ENCODE data around the gene ARNT2. TPM values are rescaled to one million over a fixed set of nuclear protein-coding genes. Genes with fewer than 3 reads are reported as not detected.

The ARNT2 gene
- total and polyA plus RNA-seq, 8 donors, result 0.58 to 27.4 (median 1.6) TPM

DNA sequence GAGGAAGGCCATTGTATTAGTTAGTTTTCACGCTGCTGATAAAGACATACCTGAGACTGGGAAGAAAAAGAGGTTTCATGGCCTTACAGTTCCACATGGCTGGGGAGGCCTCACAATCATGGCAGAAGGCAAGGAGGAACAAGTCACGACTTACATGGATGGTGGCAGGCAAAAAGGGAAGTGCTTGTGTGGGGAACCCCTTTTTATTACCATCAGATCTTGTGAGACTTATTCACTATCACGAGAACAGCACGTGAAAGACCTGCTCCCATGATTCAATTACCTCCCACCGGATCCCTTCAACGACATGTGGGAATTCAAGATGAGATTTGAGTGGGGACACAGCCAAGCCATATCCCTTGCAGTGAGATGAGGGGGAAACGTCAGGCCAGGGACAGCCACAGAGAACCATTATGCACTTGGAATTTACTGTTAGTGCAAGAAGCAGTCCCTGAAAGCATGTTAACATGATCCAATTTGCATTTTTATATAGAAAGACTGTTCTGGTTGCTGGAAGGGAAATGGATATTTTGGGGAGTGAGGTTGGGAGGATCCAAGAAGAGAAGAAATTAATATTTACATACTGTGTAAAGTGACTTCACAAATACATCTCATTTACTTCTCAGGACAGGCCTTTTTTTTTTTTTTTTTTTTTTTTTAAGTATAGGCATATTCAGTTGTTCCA, 87.1 kb downstream of the ARNT2 start:
- DNase-seq, result no peak
- Histone ChIP-seq H3K27ac (no peak overlapping the region), H3K27me3 (no peaks in the 10 kb centered on the region), H3K4me3 (no peak overlapping the region), H3K4me1 (peaks cover 0 to 24% (median 9%) of the 10 kb centered on the region in 4 donors), H3K36me3 (no peaks in the 10 kb centered on the region), H3K9me3 (no peaks in the 10 kb centered on the region)
- TF ChIP-seq, protein P1, sequence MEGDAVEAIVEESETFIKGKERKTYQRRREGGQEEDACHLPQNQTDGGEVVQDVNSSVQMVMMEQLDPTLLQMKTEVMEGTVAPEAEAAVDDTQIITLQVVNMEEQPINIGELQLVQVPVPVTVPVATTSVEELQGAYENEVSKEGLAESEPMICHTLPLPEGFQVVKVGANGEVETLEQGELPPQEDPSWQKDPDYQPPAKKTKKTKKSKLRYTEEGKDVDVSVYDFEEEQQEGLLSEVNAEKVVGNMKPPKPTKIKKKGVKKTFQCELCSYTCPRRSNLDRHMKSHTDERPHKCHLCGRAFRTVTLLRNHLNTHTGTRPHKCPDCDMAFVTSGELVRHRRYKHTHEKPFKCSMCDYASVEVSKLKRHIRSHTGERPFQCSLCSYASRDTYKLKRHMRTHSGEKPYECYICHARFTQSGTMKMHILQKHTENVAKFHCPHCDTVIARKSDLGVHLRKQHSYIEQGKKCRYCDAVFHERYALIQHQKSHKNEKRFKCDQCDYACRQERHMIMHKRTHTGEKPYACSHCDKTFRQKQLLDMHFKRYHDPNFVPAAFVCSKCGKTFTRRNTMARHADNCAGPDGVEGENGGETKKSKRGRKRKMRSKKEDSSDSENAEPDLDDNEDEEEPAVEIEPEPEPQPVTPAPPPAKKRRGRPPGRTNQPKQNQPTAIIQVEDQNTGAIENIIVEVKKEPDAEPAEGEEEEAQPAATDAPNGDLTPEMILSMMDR (IDR thresholded peaks at IDR 0.05), result no peak
- no peak for TF ChIP-seq EP300 (IDR thresholded peaks at IDR 0.05)
- TF ChIP-seq POLR2AphosphoS5 (IDR thresholded peaks at IDR 0.05), result no peak
- TF ChIP-seq POLR2A (IDR thresholded peaks at IDR 0.05), result no peak
- intact Hi-C loops (cut with DNase I; ENCODE audit: low total_unique reads), result no loop called here
- 85 to 93% (median 88%) methylated on average over 7 of the region's 7 CpGs for WGBS, 5 donors

DNA sequence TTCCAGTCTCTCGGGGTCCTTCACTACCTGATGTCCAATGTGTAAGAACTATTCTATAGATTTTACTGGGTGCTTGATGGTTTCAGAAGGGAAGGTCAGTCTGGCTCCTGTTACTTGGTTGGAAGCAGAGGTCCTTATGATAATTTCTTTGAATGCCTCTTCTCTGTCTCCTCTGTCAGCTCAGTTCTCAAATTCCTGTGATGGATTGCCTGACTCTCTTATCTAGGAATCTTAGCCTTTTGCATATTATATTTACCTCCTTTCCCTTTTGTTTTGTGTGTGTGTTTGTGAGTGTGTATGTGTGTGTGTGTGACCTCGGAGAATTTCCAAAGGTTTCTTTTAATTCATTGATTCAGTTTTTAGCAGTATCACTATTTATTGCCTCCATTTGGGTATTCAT, 88.2 kb downstream of the ARNT2 start:
- H3K9me3 ChIP-seq, result no peaks in the 10 kb centered on the region
- 78 to 91% (median 87%) methylated on average over 2 of the region's 2 CpGs for WGBS, 5 donors
- no peaks in the 10 kb centered on the region for H3K27me3 ChIP-seq
- H3K27ac ChIP-seq, result no peak overlapping the region
- no peaks in the 10 kb centered on the region for H3K36me3 ChIP-seq
- peaks cover 0 to 24% (median 9%) of the 10 kb centered on the region in 4 donors for H3K4me1 ChIP-seq
- intact Hi-C loops (cut with DNase I; ENCODE audit: low total_unique reads), result no loop called here
- no peak overlapping the region for H3K4me3 ChIP-seq
- TF ChIP-seq, protein P1 (IDR thresholded peaks at IDR 0.05), result no peak
- TF ChIP-seq POLR2A (IDR thresholded peaks at IDR 0.05) (no peak), POLR2AphosphoS5 (IDR thresholded peaks at IDR 0.05) (no peak), EP300 (IDR thresholded peaks at IDR 0.05) (no peak)
- no peak for DNase-seq

DNA sequence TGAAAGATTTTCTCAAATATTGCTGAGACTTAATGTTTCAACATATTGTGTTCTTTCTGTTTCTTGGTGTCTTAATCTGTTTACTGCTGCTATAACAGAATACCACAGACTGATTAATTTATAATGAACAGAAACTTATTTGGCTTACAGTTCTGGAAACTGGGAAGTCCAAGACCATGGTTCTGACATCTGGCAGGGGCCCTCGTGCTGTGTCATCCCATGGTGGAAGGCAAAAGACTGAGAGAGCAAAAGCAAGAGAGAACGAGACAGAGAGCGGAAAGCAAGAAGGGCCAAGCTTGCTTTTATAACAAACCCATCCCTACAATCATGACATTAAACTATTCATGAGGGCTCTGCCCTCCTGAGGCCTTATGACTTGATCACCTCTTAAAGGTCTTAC, 88.7 kb downstream of the ARNT2 start:
- Histone ChIP-seq H3K27ac (no peak overlapping the region), H3K4me3 (no peak overlapping the region), H3K36me3 (no peaks in the 10 kb centered on the region), H3K4me1 (peaks cover 0 to 24% (median 9%) of the 10 kb centered on the region in 4 donors), H3K27me3 (no peaks in the 10 kb centered on the region), H3K9me3 (no peaks in the 10 kb centered on the region)
- whole genome bisulfite sequencing, 5 donors, result 88 to 96% (median 90%) methylated on average over 3 of the region's 3 CpGs
- TF ChIP-seq POLR2A (IDR thresholded peaks at IDR 0.05) (no peak), POLR2AphosphoS5 (IDR thresholded peaks at IDR 0.05) (no peak), EP300 (IDR thresholded peaks at IDR 0.05) (no peak)
- TF ChIP-seq, protein P1 (IDR thresholded peaks at IDR 0.05), result no peak
- intact Hi-C loops (cut with DNase I; ENCODE audit: low total_unique reads), result no loop called here
- DNase-seq, result no peak

DNA sequence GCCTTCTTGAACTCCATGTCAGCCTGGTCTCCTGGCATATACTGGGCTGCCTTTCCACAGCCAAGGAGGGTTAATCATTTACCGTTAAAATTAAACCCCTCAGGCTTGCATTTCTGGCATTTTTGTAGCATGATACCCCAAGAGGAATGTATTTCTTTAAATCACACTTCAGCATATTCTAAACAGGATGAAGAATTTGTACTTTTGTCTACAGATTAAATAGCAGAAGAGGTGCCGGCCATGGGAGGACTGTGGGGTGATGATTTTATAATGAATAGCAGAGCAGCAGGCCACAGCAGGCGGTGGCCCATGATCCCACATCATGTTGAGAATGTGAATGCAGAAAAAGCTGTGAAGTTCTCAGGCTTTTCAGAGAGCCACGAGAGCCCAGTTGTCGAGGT, 90.2 kb downstream of the ARNT2 start:
- H3K27ac ChIP-seq, result no peak overlapping the region
- WGBS, 5 donors, result 78 to 86% (median 82%) methylated on average over 5 of the region's 5 CpGs
- H3K9me3 ChIP-seq, result no peaks in the 10 kb centered on the region
- no peak for DNase-seq
- H3K4me1 ChIP-seq, result peaks cover 0 to 15% (median 7%) of the 10 kb centered on the region in 4 donors
- H3K4me3 ChIP-seq, result no peak overlapping the region
- intact Hi-C loops (cut with DNase I; ENCODE audit: low total_unique reads), result no loop called here
- no peaks in the 10 kb centered on the region for H3K27me3 ChIP-seq
- H3K36me3 ChIP-seq, result no peaks in the 10 kb centered on the region
- TF ChIP-seq EP300 (IDR thresholded peaks at IDR 0.05), result no peak
- no peak for TF ChIP-seq POLR2A (IDR thresholded peaks at IDR 0.05)
- no peak for TF ChIP-seq POLR2AphosphoS5 (IDR thresholded peaks at IDR 0.05)
- TF ChIP-seq, protein P1 (IDR thresholded peaks at IDR 0.05), result no peak
